ENCODE results near the gene NRXN3.

Gene NRXN3

DNA sequence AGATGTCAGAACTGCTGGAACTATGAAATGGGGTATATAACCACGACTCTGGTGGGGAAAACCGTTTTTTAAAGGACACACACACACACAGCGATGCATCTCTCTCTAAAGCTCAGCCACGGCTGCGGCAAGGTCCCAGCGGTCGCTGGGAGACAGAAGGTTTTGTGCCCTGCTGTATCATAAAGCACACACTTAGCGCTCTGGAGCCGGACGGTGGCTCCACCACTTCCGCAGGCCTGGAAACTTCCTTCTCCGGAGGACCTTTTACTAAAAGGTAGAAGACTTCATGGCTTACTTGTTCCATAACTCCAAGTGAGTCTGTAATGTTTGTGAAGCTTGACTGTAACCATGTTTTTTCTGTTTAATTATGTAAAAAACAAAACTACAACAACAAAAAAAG is 1691.9 kb downstream of the NRXN3 start:
- in situ Hi-C loops (cut with MboI; ENCODE audit: low pct_unique_long_range_greater_than_20kb, low sequenced_read_pairs): no loop called here
- no peak for DNase-seq

DNA sequence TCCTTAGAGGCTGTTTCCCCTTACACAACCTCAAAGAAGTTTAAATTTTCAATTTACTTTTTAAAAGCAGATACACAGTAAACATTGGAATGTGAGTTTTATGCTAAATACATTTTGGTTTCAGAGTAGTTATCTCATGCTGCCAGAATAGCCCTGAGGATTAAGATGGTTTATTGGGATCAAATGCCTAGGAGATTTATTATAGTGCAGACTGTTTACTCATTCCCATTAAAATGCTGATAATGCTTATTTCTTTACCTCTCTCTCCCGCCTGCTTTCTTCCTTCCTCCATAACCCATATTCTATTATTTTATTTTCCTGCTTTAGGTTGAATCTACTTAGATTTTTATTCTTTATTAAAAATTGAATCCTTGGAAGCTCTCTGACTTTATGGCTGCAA is 1701.0 kb downstream of the NRXN3 start:
- in situ Hi-C loops (cut with MboI; ENCODE audit: low pct_unique_long_range_greater_than_20kb, low sequenced_read_pairs): no loop called here
- DNase-seq: no peak

DNA sequence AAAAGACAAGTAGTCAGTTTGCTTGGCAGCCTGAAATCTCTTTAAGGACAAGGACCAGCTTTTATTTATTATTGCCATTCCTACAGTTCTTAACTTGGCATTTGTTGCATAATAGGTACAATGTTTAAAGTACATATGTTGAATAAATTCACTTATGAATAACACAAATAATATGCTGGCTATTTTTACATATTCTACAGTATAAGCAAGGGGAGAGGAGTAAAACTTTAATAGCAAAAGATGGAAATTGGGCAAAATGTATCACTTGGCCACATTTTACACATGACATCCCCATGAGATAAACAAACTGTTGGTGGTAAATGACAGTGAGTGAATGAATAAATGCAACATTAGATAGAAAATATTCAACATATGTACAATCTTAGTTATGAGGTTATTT is 1708.1 kb downstream of the NRXN3 start:
- DNase-seq: no peak
- in situ Hi-C loops (cut with MboI; ENCODE audit: low pct_unique_long_range_greater_than_20kb, low sequenced_read_pairs): no loop called here

GRCh38 chr14:79878785-79879184 is 1708.6 kb downstream of the NRXN3 start:
- DNase-seq: no peak
- in situ Hi-C loops (cut with MboI; ENCODE audit: low pct_unique_long_range_greater_than_20kb, low sequenced_read_pairs): no loop called here

- DNase-seq: no peak
Measured at GRCh38 chr14:79881299-79881698, 1711.1 kb downstream of the NRXN3 start.

DNA sequence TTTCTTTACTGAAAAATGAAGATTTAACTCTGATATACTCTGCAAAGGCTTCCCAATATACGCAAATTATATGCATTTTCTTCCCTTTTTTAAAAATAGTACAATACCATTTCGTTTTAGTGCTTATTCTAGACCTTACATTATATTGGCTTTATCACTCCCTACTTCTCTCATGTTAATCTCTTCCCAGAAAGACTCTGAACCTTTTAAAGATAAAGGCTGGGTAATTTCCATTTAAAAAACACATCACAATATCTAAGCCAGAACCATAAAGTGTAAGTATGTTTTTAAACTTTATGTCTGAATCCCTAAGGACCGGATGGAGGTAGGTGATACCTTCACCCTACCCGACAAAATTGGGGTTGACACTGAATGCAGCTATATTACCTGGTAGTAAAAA is 1720.4 kb downstream of the NRXN3 start:
- no peak for DNase-seq
- in situ Hi-C loops (cut with MboI; ENCODE audit: low pct_unique_long_range_greater_than_20kb, low sequenced_read_pairs): no loop called here

More at GRCh38 chr14:79881299-79881698, 1711.1 kb downstream of the NRXN3 start:
- in situ Hi-C loops (cut with MboI; ENCODE audit: low pct_unique_long_range_greater_than_20kb, low sequenced_read_pairs): no loop called here

DNA sequence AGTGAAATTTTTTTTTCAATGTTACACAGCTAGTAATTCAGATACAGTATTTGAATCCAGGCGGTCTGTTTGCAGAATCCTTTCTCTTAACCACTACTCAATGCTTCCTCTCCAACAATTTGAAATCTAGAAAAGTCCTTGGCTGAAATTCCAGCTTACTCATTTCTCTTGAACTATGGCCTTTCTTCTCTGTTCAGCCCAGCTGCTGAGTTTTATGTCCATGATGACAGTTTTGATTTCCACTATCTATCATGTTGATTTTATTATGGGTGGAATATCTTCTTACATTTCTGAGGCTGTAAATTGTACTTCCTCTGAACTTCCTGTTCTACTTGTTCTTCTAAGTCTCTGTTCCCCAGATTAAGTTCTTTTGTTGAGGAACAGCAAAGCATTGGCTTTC is 1725.8 kb downstream of the NRXN3 start:
- no peak for DNase-seq
- in situ Hi-C loops (cut with MboI; ENCODE audit: low pct_unique_long_range_greater_than_20kb, low sequenced_read_pairs): no loop called here

DNA sequence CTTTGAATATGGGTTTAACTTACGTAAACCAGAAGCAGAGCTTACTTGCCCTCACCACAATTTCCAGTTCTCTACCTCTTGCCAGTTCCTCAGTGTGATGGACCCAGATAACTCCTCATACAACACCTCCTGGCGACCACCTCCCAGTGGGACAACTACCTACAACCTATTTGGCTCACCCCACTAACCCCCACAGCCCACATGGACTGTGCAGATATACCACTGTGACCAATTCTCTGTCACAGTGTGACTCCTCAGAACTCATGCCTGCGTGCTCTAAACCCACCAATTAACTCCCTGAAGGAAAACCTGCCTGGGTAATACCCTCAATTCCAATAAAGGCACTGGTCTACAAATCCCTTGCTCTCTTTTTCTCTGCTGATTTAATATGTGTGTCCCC is 1729.4 kb downstream of the NRXN3 start:
- in situ Hi-C loops (cut with MboI; ENCODE audit: low pct_unique_long_range_greater_than_20kb, low sequenced_read_pairs): no loop called here
- no peak for DNase-seq

GRCh38 chr14:79904497-79904896 is 1734.3 kb downstream of the NRXN3 start:
- DNase-seq: no peak
- in situ Hi-C loops (cut with MboI; ENCODE audit: low pct_unique_long_range_greater_than_20kb, low sequenced_read_pairs): no loop called here

- in situ Hi-C loops (cut with MboI; ENCODE audit: low pct_unique_long_range_greater_than_20kb, low sequenced_read_pairs): no loop called here
- DNase-seq: no peak
Measured at GRCh38 chr14:79906994-79907393, 1736.8 kb downstream of the NRXN3 start.

DNA sequence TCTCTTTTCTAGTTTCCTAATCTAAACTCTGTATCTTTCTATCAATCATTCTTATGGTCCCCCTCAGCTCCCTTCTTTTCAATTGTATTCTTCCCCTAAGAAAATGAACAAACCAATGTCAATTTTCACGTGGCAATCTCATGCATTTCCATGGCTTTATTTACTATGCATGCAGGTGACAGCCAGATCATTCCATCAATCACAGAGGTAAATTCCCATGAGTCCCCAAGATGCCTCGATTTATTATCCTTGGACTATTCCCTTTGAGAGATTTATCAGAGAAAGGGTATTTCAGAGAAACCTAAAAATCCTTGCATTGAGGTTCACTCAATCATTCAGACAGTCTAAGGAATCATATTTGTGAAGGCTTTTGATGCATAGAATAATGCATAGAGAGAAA is 1739.9 kb downstream of the NRXN3 start:
- no peak for DNase-seq
- in situ Hi-C loops (cut with MboI; ENCODE audit: low pct_unique_long_range_greater_than_20kb, low sequenced_read_pairs): no loop called here

- in situ Hi-C loops (cut with MboI; ENCODE audit: low pct_unique_long_range_greater_than_20kb, low sequenced_read_pairs): no loop called here
- DNase-seq: no peak
Measured at GRCh38 chr14:79911744-79912143, 1741.6 kb downstream of the NRXN3 start.

- no peak for DNase-seq
- in situ Hi-C loops (cut with MboI; ENCODE audit: low pct_unique_long_range_greater_than_20kb, low sequenced_read_pairs): no loop called here
Measured at GRCh38 chr14:79914595-79914994, 1744.4 kb downstream of the NRXN3 start.

DNA sequence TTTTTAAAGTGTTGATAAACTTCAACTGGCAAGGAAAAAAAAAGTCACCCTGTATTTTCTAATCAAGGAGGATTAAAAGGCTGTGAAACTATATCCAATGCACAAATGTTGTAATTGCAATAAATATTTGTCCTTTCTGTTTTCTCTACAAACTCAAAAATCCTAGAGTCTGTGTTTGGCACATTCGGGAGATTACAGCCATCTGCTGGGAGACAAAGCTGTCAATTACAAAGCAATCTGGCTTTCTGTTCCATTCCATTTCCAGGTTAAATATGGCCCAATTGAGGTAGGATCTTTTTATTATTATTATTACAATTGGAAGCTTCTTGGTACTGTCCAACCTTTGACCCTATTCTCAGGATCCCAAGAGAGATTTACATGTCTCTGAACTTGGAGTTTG is 1745.2 kb downstream of the NRXN3 start:
- in situ Hi-C loops (cut with MboI; ENCODE audit: low pct_unique_long_range_greater_than_20kb, low sequenced_read_pairs): no loop called here
- no peak for DNase-seq

GRCh38 chr14:79916281-79916680 is 1746.1 kb downstream of the NRXN3 start:
- DNase-seq: no peak
- in situ Hi-C loops (cut with MboI; ENCODE audit: low pct_unique_long_range_greater_than_20kb, low sequenced_read_pairs): no loop called here

DNA sequence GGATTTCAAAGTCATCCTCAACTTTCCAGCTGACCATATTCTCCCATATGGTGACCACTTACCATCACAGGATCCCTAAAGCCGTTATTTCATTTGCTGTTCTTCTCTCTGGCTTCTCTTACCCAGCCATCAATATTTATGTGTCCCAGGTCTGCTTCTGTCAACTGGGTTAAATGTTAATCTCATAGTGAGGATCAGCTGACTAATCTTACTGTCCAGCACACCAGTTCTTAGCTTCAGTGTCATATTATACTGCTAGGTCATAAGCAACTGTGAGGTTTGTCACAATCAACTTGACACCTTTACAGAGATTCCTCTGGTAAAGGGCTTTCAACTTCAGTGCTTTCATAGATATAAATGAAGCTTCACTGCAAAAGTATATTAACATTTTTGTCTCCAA is 1746.7 kb downstream of the NRXN3 start:
- DNase-seq: no peak
- in situ Hi-C loops (cut with MboI; ENCODE audit: low pct_unique_long_range_greater_than_20kb, low sequenced_read_pairs): no loop called here
